A673 (cell line): ENCODE data around the gene VCX3B. TPM values are rescaled to one million over a fixed set of nuclear protein-coding genes. Genes with fewer than 3 reads are reported as not detected.
"Not testable (repeated sequence)": the region's sequence is repeated elsewhere in the genome, so short reads cannot be mapped to it uniquely, and the experiment has no call there.

Experiments used
- BruUV-seq: library from RNA; stranded (reverse); fragments of 400-500 nt; replicated peaks from 2 replicates; lab custom pipeline; 2021; lab: Mats Ljungman, UMichigan
- CTCF ChIA-PET: fragments of 300-600 bp; sonication (Branson Sonifier 250); formaldehyde crosslinking; loops from one replicate; lab custom pipeline; 2022; ENCODE audit warnings: antibody characterized with exemption; lab: Charles Lee
- POLR2A ChIA-PET: fragments of 300-600 bp; sonication (Branson Sonifier 250); formaldehyde crosslinking; loops from one replicate; lab custom pipeline; 2022; ENCODE audit warnings: antibody characterized with exemption; ENCODE audit not compliant: low non-redundant PET; lab: Charles Lee
- DNase-seq: peaks from one replicate; pipeline ENCODE4 v3.0.0-alpha.2; 2015; ENCODE audit warnings: low spot score
- H3K27ac ChIP-seq: fragments of 200-600 bp; sonication (generic); 2 replicates; pipeline ENCODE4 v1.5.1; 2016; ENCODE audit warnings: mixed run types, low read depth, mild to moderate bottlenecking, mixed read lengths, antibody characterized with exemption, low read length; ENCODE audit not compliant: poor library complexity, severe bottlenecking
- H3K27me3 ChIP-seq: fragments of 200-600 bp; sonication (generic); replicated peaks from 2 replicates; pipeline ENCODE4 v1.6.1; 2017; ENCODE audit warnings: mixed run types, low read depth, mild to moderate bottlenecking, mixed read lengths, antibody characterized with exemption, low read length; ENCODE audit not compliant: insufficient read depth, poor library complexity
- H3K36me3 ChIP-seq: fragments of 200-600 bp; sonication (generic); 2 replicates; pipeline ENCODE4 v1.6.1; 2016; ENCODE audit warnings: mixed run types, mild to moderate bottlenecking, mixed read lengths, antibody characterized with exemption, low read length; ENCODE audit not compliant: insufficient read depth, poor library complexity, severe bottlenecking
- H3K4me1 ChIP-seq: fragments of 200-600 bp; sonication (generic); 2 replicates; pipeline ENCODE4 v1.6.1; 2017; ENCODE audit warnings: mixed run types, mild to moderate bottlenecking, mixed read lengths, antibody characterized with exemption, low read length; ENCODE audit not compliant: insufficient read depth, poor library complexity, severe bottlenecking
- H3K4me3 ChIP-seq: fragments of 200-600 bp; sonication (generic); 2 replicates; pipeline ENCODE4 v1.5.1; 2016; ENCODE audit warnings: low read depth, mixed run types, mild to moderate bottlenecking, mixed read lengths, low read length; ENCODE audit not compliant: poor library complexity, severe bottlenecking
- H3K9me3 ChIP-seq: fragments of 200-600 bp; sonication (generic); 2 replicates; pipeline ENCODE4 v1.6.1; 2016; ENCODE audit warnings: mixed run types, low read depth, mild to moderate bottlenecking, mixed read lengths, antibody characterized with exemption, low read length; ENCODE audit not compliant: poor library complexity, severe bottlenecking
- EZH2 ChIP-seq: fragments of 200-600 bp; sonication (generic); IDR thresholded peaks from 2 replicates; pipeline ENCODE4 v1.6.1; 2017; ENCODE audit warnings: borderline replicate concordance, low read depth, mild to moderate bottlenecking, mixed read lengths, antibody characterized with exemption, low read length; ENCODE audit not compliant: poor library complexity, severe bottlenecking
- intact Hi-C: fragments of 100-400 bp; cut with micrococcal nuclease; formaldehyde crosslinking; loops from one replicate; pipeline ENCODE4 v1.10.0; 2022; ENCODE audit not compliant: unreplicated experiment
- total RNA-seq: library from RNA; stranded (reverse); gene quantifications from 2 replicates; pipeline ENCODE4 v1.2.3, GENCODE V29; 2021
- TF ChIP-seq, protein P1 (sequence below): fragments of 300-800, 200-600 bp; sonication (generic); conservative IDR thresholded peaks from 2 replicates; pipeline ENCODE4 v1.5.1; 2017; ENCODE audit warnings: low read depth, mild to moderate bottlenecking, antibody characterized with exemption, low read length, moderate library complexity, mixed read lengths

Gene VCX3B
- total RNA-seq, 1 experiment from 2014 or later = 0.39 TPM

DNA sequence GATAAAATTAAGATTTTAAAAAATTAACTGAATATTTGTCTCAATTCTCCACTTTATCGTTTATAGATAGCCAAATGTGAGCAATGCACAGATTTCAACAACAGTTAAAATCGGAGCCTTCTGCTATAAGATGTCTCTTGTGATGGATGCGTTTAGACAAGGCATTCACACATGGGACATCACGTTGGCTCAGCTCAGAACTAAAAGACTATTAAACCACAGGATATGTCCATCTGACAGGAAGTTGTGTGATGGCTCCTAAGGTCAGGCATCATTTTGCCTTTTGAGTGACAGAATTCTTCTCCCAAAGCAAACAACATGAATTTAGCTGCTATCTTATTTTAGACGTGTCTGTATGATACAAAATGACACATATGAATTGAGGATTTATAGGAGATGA, 17.3 kb upstream of the VCX3B start:
- Histone ChIP-seq H3K27ac (no peak overlapping the region), H3K36me3 (no peaks in the 10 kb centered on the region), H3K4me1 (no peaks in the 10 kb centered on the region), H3K27me3 (no peaks in the 10 kb centered on the region), H3K9me3 (no peaks in the 10 kb centered on the region), H3K4me3 (no peak overlapping the region)
- ChIA-PET POLR2A (no interaction called here), CTCF (no interaction called here)
- no peak for DNase-seq
- intact Hi-C loops = loop anchor here (10.0 kb wide), 1 partner anchor 287 kb away; the partner anchor contains the start of gene ANOS1
- TF ChIP-seq EZH2 = no peak
- TF ChIP-seq, protein P1, sequence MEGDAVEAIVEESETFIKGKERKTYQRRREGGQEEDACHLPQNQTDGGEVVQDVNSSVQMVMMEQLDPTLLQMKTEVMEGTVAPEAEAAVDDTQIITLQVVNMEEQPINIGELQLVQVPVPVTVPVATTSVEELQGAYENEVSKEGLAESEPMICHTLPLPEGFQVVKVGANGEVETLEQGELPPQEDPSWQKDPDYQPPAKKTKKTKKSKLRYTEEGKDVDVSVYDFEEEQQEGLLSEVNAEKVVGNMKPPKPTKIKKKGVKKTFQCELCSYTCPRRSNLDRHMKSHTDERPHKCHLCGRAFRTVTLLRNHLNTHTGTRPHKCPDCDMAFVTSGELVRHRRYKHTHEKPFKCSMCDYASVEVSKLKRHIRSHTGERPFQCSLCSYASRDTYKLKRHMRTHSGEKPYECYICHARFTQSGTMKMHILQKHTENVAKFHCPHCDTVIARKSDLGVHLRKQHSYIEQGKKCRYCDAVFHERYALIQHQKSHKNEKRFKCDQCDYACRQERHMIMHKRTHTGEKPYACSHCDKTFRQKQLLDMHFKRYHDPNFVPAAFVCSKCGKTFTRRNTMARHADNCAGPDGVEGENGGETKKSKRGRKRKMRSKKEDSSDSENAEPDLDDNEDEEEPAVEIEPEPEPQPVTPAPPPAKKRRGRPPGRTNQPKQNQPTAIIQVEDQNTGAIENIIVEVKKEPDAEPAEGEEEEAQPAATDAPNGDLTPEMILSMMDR = no peak
- no TSS peak for BruUV-seq

DNA sequence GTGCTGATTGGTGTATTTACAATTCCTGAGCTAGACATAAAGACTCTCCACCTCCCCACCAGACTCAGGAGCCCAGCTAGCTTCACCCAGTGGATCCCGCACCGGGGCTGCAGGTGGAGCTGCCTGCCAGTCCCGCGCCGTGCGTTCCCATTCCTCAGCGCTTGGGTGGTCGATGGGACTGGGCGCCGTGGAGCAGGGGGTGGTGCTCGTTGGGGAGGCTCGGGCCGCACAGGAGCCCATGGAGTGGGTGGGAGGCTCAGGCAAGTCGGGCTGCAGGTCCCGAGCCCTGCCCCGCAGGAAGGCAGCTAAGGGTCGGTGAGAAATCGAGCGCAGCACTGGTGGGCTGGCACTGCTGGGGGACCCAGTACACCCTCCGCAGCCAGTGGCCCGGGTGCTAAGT, 12.3 kb upstream of the VCX3B start:
- BruUV-seq, H3K9me3 ChIP-seq, H3K27ac ChIP-seq, H3K27me3 ChIP-seq, CTCF ChIA-PET, intact Hi-C loops, H3K4me3 ChIP-seq, DNase-seq, H3K36me3 ChIP-seq, POLR2A ChIA-PET, H3K4me1 ChIP-seq: not testable (repeated sequence)

DNA sequence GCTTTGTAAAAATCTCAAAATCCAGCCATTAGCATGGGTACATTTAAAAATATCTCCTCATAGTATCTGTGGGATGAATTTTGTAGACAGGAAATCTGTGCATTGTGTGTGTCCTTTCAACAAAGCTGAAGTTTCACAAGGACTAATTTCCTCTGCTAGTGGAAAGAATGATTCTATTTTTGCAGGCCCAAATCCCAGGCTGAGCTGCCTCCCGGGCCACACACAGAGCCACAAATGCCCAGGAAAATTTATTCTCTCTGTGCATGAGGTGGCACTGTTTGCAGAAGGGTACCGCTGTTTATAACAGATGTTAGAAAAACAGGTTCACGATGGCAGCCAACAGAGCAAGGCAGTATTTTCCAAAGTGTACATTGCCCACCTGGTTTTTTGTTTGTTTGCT, 11.0 kb upstream of the VCX3B start:
- H3K4me3 ChIP-seq = no peak overlapping the region
- ChIA-PET POLR2A (no interaction called here), CTCF (no interaction called here)
- BruUV-seq = no TSS peak
- no peak overlapping the region for H3K27ac ChIP-seq
- H3K27me3 ChIP-seq = no peaks in the 10 kb centered on the region
- no peak for DNase-seq
- no peak for TF ChIP-seq EZH2
- TF ChIP-seq, protein P1 = no peak
- H3K4me1 ChIP-seq = no peaks in the 10 kb centered on the region
- H3K9me3 ChIP-seq = no peaks in the 10 kb centered on the region
- no peaks in the 10 kb centered on the region for H3K36me3 ChIP-seq
- intact Hi-C loops = no loop called here

DNA sequence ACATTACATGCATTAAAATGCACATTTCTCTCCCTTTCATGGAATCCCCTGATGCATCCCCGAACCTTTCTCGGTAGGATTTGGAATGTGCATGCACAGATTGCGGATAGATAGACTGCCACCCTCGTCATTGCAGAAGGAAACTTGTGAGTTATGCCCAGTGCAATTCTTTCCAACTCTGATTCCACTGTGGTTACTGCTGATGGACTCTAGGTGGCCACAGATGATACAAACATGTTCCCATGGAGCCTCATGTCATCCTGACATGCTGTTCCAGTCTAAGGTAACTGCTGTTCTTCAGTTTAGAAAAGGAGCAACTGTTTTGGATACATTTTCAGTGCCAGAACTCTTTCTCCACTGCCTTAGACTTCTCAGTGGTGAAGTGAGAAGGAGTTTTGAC, 9.1 kb upstream of the VCX3B start:
- Histone ChIP-seq H3K4me1 (no peaks in the 10 kb centered on the region), H3K9me3 (no peaks in the 10 kb centered on the region), H3K27ac (no peak overlapping the region), H3K36me3 (no peaks in the 10 kb centered on the region), H3K4me3 (no peak overlapping the region), H3K27me3 (no peaks in the 10 kb centered on the region)
- DNase-seq = peak; percentile 1
- BruUV-seq = no TSS peak
- CTCF ChIA-PET = no interaction called here
- intact Hi-C loops = no loop called here
- TF ChIP-seq, protein P1 = 0 out of 2 replicates have a peak, but pooled peaks have one; percentile 20
- TF ChIP-seq EZH2 = no peak
- POLR2A ChIA-PET = no interaction called here
